Psoas muscle (tissue), 8 donors: ENCODE results near the gene CMTM1. TPM values are rescaled to one million over a fixed set of nuclear protein-coding genes. Genes with fewer than 3 reads are reported as not detected.

Experiments used
- ATAC-seq, 4 donors: fragments of 200-7000 bp; cut with Tn5 transposase; one replicate each; pipeline ENCODE4 v1.9.1; 2020; ENCODE audit warnings: moderate library complexity in 3 of 4, mild to moderate bottlenecking in 2 of 4
- DNase-seq, 2 donors: peaks; one replicate each; pipeline ENCODE4 v3.0.0-alpha.2; 2020
- H3K27ac ChIP-seq: fragments of 200-600 bp; one replicate; pipeline ENCODE4 v1.8.0; 2022
- H3K27me3 ChIP-seq, 3 donors: fragments of 200-600 bp in 1 of 3; one replicate each; pipeline versions ENCODE4 v1.6.1 to v1.8.0; 2013 to 2022; ENCODE audit warnings: low read length in 2 of 3, mild to moderate bottlenecking in 2 of 3, moderate library complexity in 1 of 3; ENCODE audit not compliant: insufficient read depth in 3 of 3
- H3K36me3 ChIP-seq, 2 donors: fragments of 200-600 bp in 1 of 2; one replicate each; pipeline versions ENCODE4 v1.6.1 to v1.8.0; 2013 to 2022; ENCODE audit warnings: low read depth in 1 of 2, mild to moderate bottlenecking in 1 of 2, moderate library complexity in 1 of 2; ENCODE audit not compliant: insufficient read depth in 1 of 2
- H3K4me1 ChIP-seq: fragments of 200-600 bp; one replicate; pipeline ENCODE4 v1.8.0; 2022
- H3K4me3 ChIP-seq: fragments of 200-600 bp; one replicate; pipeline ENCODE4 v1.8.0; 2022; ENCODE audit warnings: mild to moderate bottlenecking
- H3K9me3 ChIP-seq: fragments of 200-600 bp; one replicate; pipeline ENCODE4 v1.8.0; 2022
- WGBS, 3 donors: extraction: QIAGEN DNeasy Blood & Tissue Kit; methylation state at CpG; one replicate each; pipeline versions ENCODE4 v1.1.6 to v1.1.7; 2013; 5-methylcytosine and 5-hydroxymethylcytosine counted together
- intact Hi-C, 2 donors: fragments of 100-400 bp; cut with DNase I; formaldehyde crosslinking; loops; one replicate each; pipeline versions ENCODE4 v1.11.0 to v1.14.2; 2022
- polyA plus RNA-seq, 3 donors: library from polyadenylated mRNA; stranded (reverse); fragments of 200-250 nt; gene quantifications; one replicate each; pipeline ENCODE4 v1.2.3, GENCODE V29; 2013
- total RNA-seq, 4 donors: library from RNA; stranded (reverse); fragmentation: NEBNext Ultra II Directional in 2 of 4; extraction: Animal tissue kit (Norgen Biotek cat#: 25700) in 2 of 4; gene quantifications; one replicate each; pipeline versions ENCODE4 v1.2.1 to v1.2.4, GENCODE V29; 2021 to 2023
- TF ChIP-seq, protein P1 (sequence below): fragments of 200-600 bp; IDR thresholded peaks from one replicate; pipeline ENCODE4 v1.8.0; 2022; ENCODE audit warnings: antibody characterized with exemption
- donor health status: healthy with polysubstance abuse.
- donor health status: DM: no; HTN: no; CAD: no; lungs with moderate emphysema.
- donor health status: Bipolar disorder and iron deficiency.
- donor health status: healthy.
- donor health status: DM: yes; HTN: yes; CAD: no.
- donor health status: DM: no; HTN: no; CAD: no.
- donor health status: DM: no; HTN: no; CAD: no.
- donor health status: DM: yes; HTN: yes; CAD: no.

Gene CMTM1
- total and polyA plus RNA-seq, 7 donors = 0.04 to 1.1 (median 0.50) TPM; not detected in 3

DNA sequence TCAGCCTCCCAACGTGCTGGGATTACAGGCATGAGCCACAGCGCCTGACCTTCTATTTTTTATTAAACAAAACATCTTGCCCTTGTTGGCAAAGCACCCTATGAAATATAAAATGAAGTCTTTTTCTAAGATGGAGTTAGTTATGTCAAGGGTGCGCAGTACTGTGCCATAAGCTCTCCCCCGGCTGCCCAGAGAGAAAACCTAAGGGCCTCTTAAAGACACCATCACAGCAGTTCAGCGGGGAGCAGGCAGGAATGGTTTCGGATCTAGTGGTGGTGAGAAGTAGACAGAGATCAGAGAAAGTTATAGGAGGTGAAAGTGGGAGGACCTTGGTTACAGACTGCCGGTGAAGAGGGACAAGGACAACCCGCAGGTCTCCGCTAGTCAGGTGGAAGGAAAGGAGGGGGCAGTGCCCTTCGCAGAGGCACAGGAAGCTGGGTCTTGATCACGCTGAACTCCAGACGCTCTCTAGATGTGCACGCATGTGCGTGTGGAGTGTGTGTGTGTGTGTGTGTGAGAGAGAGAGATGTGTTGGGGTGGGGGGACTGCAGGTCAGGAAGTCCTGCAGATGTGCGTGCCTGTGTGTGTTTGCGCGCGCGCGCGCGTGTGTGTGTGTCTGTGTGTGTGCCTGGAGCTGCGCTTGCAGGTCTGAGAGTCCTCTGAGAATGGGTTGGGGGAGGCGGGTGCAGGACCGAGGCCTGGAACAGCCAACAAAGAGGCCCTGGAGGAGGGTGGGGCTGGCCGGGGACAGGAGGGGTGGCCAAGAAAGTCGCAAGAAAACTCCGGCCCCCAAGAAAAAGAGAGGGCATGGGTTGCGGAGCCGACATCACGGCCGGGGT is 37.5 kb downstream of the CMTM1 start:
- DNase-seq (peak; percentile 63 to 78), ATAC-seq (peak in 3 of 4 donors; percentile 5 to 20 (median 20))
- intact Hi-C loops = loop anchor here in 1 of 2 donors (10.0 kb wide), 2 partner anchors 119 to 199 kb away; no protein-coding TSS in a partner anchor
- Histone ChIP-seq H3K4me1 (no peaks in the 10 kb centered on the region), H3K4me3 (peak overlapping the region; percentile 78), H3K9me3 (no peaks in the 10 kb centered on the region), H3K27ac (no peak overlapping the region), H3K36me3 (no peaks in the 10 kb centered on the region), H3K27me3 (peaks cover 0 to 22% (median 7%) of the 10 kb centered on the region in 3 donors)
- TF ChIP-seq, protein P1, sequence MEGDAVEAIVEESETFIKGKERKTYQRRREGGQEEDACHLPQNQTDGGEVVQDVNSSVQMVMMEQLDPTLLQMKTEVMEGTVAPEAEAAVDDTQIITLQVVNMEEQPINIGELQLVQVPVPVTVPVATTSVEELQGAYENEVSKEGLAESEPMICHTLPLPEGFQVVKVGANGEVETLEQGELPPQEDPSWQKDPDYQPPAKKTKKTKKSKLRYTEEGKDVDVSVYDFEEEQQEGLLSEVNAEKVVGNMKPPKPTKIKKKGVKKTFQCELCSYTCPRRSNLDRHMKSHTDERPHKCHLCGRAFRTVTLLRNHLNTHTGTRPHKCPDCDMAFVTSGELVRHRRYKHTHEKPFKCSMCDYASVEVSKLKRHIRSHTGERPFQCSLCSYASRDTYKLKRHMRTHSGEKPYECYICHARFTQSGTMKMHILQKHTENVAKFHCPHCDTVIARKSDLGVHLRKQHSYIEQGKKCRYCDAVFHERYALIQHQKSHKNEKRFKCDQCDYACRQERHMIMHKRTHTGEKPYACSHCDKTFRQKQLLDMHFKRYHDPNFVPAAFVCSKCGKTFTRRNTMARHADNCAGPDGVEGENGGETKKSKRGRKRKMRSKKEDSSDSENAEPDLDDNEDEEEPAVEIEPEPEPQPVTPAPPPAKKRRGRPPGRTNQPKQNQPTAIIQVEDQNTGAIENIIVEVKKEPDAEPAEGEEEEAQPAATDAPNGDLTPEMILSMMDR = no peak
- WGBS, 3 donors = 12 to 15% (median 15%) methylated on average over 30 to 32 of the region's 32 CpGs

DNA sequence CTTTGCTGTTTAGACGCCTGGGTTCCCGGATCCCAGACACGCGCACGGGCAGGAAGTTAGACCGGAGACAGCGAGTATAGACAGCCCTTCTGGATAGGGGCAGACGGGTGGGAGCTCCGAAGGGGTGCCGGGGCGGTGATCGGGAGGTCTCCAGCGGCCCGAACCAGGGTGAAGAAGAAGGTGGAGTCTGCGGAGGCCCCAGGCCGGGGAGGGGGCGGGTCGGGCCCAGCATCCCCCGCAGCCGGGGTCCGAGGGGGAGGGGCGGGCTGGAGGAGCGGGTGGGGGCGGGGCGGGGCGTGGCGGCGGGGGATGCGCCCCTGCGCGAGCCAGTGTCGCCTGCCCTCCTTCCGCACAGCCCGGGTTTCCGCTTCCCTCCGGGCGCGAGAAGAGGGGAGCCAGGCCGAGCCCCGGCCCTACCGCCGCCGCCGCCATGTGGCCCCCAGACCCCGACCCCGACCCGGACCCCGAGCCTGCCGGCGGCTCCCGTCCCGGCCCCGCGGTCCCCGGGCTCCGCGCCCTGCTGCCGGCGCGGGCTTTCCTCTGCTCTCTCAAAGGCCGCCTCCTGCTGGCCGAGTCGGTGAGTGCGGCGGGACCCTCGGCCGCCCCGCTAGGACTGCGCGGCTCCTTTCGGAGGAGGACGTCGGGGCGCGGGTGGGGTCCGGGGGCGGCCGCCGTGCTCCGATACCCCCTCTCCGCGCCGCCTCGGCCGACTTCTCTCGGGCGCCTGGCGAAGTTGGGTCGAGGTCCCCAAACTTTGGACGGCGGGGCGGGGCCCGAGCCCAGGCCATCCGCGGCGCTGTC is 38.3 kb downstream of the CMTM1 start, which contains the start of gene CMTM3:
Gene CMTM3 (plus strand): TSS at position 329 of the 801 bp plus-strand sequence. CDS start 102 bp downstream, at position 431.
- H3K27ac ChIP-seq = peak within 1 kb of the TSS; percentile 74
- H3K4me3 ChIP-seq = peak within 1 kb of the TSS; percentile 78
- H3K36me3 ChIP-seq = no peaks in the 10 kb centered on the region
- DNase-seq (peak; percentile 76 to 82), ATAC-seq (peak; percentile 56 to 63 (median 60))
- intact Hi-C loops = loop anchor here in 1 of 2 donors (10.0 kb wide), 2 partner anchors 120 to 200 kb away; no protein-coding TSS in a partner anchor
- H3K27me3 ChIP-seq = peaks cover 0 to 22% (median 7%) of the 10 kb centered on the region in 3 donors
- TF ChIP-seq, protein P1 = peak; percentile 70
- H3K9me3 ChIP-seq = no peaks in the 10 kb centered on the region
- no peaks in the 10 kb centered on the region for H3K4me1 ChIP-seq
- WGBS, 3 donors = 0 to 1% (median 1%) methylated on average over 42 to 94 of the region's 96 CpGs

DNA sequence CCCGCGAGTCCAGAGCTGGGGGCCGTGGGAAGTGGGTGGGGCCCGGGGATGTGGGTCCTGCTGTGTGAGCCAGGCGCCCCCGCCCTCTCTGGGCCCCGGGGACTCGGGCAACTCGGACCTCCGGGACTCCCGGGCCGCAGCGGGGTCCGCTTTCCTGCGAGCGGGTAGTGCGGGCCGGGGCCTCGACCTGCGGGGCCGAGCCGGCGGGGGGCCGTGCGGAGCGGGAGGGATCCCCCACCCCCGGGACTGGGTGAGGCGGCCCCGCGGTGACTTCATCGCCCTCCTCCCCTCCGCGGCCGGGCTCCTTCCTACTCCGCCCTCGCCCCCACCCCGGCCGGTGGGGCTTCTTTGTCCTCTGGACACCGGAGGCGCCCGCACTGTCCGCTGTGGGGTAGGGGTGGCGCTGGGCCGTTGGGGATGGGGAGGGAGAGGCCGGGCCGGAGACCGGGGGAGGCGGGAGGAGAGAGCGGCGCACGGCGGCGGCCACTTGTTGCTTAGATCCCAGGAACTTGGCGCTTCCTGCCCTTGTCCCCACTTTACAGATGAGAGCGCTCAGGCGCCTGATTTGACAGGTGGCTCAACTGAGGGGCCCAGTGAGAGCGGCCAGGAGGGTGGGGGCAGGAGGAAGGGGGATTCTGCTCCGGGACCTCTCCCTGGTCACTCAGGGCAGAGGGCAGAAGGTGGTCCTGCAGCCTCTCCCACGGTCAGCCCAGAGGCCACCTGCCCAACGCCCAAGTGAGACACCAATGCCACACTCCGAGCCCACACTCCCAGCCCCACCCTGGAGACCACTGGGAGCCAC is 39.1 kb downstream of the CMTM1 start:
- peak; percentile 76 to 82 for DNase-seq
- intact Hi-C loops = loop anchor here in 1 of 2 donors (10.0 kb wide), 2 partner anchors 121 to 201 kb away; no protein-coding TSS in a partner anchor
- Histone ChIP-seq H3K4me1 (no peaks in the 10 kb centered on the region), H3K9me3 (no peaks in the 10 kb centered on the region), H3K27me3 (peaks cover 0 to 22% (median 7%) of the 10 kb centered on the region in 3 donors), H3K36me3 (peaks cover 0 to 6% of the 10 kb centered on the region in 2 donors), H3K27ac (peak overlapping the region; percentile 74), H3K4me3 (peak overlapping the region; percentile 78)
- TF ChIP-seq, protein P1 = no peak
- 11 to 20% (median 20%) methylated on average over 36 to 61 of the region's 61 CpGs for WGBS, 3 donors
- ATAC-seq = peak; percentile 20 to 39 (median 25)
